Adrenal gland (tissue), 5 donors: ENCODE measurements around the gene CLCN5.

Experiments
- POLR2A ChIP-seq, 2 donors: fragments of 450-650 bp; IDR thresholded peaks; one replicate each; pipeline ENCODE4 v1.6.1; 2017; ENCODE audit warnings: antibody characterized with exemption in 2 of 2, mild to moderate bottlenecking in 2 of 2, moderate library complexity in 1 of 2
- TF ChIP-seq, protein P1 (sequence below), 6 experiments: fragments of 450-650 bp in 4 of 6; fragments of 200-600 bp in 2 of 6; sonication (generic) in 1 of 6; IDR thresholded peaks; 1 replicate in 5 of 6; 2 replicates in 1 of 6; pipeline versions ENCODE4 v1.5.1 to v1.8.0; 2016 to 2021; ENCODE audit warnings: antibody characterized with exemption in 6 of 6, mild to moderate bottlenecking in 2 of 6, moderate library complexity in 1 of 6
- donor health status: DM: no; HTN: no; CAD: no.

DNA sequence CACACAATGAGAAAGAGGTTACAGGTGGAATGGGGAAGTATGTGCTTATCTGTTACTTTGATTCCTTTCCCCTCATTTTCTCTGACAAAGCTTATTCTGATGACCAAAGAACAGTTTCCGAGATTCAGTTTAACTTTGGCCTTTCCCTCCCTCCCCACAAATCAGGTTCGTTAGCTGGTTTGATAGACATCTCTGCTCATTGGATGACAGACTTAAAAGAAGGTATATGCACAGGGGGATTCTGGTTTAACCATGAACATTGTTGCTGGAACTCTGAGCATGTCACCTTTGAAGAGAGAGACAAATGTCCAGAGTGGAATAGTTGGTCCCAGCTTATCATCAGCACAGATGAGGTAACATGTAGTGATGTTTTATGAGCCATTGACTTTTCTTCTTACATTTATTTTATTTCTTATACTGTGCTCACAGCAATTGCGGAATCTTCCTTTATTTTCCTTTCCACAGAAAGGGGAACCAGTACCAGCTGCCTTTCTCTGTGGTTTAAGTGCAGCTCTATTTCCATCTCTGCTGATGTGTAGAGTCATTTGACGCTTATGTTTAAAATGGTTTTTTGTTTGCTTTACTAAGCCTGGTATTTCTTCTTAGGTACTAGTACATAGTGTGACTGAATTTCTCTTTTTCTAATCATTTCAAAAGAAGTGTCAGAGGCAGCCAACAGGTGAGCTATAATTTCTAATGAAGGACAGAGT lies 153.4 kb downstream of the CLCN5 start:
- TF ChIP-seq, protein P1, sequence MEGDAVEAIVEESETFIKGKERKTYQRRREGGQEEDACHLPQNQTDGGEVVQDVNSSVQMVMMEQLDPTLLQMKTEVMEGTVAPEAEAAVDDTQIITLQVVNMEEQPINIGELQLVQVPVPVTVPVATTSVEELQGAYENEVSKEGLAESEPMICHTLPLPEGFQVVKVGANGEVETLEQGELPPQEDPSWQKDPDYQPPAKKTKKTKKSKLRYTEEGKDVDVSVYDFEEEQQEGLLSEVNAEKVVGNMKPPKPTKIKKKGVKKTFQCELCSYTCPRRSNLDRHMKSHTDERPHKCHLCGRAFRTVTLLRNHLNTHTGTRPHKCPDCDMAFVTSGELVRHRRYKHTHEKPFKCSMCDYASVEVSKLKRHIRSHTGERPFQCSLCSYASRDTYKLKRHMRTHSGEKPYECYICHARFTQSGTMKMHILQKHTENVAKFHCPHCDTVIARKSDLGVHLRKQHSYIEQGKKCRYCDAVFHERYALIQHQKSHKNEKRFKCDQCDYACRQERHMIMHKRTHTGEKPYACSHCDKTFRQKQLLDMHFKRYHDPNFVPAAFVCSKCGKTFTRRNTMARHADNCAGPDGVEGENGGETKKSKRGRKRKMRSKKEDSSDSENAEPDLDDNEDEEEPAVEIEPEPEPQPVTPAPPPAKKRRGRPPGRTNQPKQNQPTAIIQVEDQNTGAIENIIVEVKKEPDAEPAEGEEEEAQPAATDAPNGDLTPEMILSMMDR (IDR thresholded peaks at IDR 0.05): no peak
- no peak for TF ChIP-seq POLR2A (IDR thresholded peaks at IDR 0.05)
